NCI-H146 (cell line): ENCODE results near the gene LRRC45.
A peak's percentile ranks its signal among the peaks of the same experiment; 100 is the strongest.
"Not testable (repeated sequence)": the region's sequence is repeated elsewhere in the genome, so short reads cannot be mapped to it uniquely, and the experiment has no call there.

Experiments
- DNase-seq: peaks from one replicate; lab custom pipeline; 2025; lab: John Stamatoyannopoulos, UW

LRRC45 gene

DNA sequence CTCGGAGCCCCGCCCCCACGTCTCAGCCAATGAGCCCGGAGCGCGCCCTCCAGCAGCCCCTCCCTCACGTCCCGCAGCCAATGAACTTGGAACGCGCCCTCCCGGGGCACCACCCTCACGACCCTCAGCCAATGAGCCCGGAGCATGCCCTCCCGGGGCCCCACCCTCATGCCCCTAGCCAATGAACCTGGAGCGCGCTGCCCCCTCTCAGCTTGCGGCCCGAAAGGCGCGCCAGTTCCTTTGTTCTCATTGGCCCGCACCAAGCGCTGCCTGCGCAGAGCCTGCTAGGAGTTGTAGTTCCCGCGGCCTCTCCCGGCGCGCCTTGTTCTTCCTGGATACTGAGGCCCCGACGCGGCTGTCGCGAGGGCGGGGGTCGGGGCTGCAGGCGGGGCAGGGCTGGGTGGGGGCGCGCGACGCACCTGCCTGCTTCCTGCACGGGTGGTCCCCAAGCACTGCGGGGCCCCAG, at the start of gene LRRC45:
Gene LRRC45, plus strand, starts transcription at position 325 of the 466 bp plus-strand sequence. CDS start 339 bp downstream, outside the sequence.
- DNase-seq, result peak; percentile 100

- no peak for DNase-seq
These were observed 49.7 kb upstream of the LRRC45 start for GRCh38 chr17:81973432-81973831.

- peak; percentile 69 for DNase-seq
These were observed 46.5 kb upstream of the LRRC45 start for GRCh38 chr17:81976332-81977210.

DNA sequence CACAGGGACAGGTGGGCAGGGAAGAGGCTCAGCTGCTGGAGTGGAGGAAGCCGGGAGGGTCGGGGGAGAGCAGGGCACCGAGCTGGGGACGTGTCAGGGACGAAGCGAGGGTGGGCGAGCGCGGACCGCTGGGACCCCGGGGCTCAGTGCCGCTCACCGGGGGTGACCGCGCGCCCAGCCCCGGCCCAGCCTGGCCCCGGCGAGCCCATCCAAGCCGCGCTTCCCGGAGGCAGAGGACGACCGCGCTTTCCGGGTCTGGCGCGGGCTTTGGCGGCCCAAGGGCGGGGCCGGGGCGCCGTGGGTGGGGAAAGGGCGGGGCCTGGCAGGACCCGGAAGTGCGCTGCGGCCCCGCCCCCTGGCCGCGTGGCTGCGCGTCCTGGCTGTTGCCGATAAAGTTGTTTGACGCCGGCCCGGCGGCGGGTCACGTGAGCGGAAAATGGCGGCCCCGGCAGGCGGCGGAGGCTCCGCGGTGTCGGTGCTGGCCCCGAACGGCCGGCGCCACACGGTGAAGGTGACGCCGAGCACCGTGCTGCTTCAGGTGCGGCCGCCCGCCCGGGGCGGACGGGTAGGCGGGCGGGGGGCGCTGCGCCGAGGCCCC, 45.8 kb upstream of the LRRC45 start, which contains the start of gene ASPSCR1:
Gene ASPSCR1, plus strand, starts transcription at position 419 of the 598 bp plus-strand sequence. Its CDS starts 18 bp downstream, at position 437.
- DNase-seq, result peak; percentile 84

DNA sequence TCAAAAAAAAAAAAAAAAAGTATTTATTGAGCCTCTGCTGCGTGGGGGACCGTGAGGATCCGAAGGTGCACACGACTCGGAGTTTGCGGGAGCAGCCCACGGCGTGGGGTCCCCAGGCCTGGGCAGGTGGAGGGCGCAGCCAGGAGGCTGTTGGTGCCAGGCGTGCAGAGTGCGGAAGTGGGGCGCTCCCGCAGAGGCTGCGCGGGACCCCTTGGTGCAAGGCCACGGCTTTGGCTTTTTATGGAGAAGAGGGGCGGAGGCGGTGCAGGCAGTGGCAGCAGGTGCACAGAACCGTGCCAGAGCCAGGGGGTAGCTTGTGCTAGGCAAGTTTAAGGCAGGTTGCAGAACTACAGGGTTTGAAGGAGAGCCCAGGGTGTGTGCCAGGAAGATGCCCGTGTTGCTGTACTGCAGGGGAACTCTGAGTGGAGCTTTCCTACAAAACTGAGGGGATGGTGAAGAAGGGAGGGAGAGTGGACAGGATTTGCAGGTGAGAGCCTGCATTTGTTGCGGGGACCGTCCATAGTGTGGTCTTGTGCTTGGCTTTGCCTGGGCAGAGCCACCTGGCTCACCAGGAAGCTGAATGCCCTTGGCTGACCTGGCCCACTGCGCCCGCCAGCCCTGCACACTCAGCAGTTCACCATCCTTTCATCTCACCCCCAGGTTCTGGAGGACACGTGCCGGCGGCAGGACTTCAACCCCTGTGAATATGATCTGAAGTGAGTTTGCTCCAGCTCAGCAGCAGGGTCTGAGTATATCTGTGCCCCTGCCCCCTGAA, 44.4 kb upstream of the LRRC45 start:
- DNase-seq, result no peak

- no peak for DNase-seq
These were observed 43.0 kb upstream of the LRRC45 start for GRCh38 chr17:81980122-81980521.

DNA sequence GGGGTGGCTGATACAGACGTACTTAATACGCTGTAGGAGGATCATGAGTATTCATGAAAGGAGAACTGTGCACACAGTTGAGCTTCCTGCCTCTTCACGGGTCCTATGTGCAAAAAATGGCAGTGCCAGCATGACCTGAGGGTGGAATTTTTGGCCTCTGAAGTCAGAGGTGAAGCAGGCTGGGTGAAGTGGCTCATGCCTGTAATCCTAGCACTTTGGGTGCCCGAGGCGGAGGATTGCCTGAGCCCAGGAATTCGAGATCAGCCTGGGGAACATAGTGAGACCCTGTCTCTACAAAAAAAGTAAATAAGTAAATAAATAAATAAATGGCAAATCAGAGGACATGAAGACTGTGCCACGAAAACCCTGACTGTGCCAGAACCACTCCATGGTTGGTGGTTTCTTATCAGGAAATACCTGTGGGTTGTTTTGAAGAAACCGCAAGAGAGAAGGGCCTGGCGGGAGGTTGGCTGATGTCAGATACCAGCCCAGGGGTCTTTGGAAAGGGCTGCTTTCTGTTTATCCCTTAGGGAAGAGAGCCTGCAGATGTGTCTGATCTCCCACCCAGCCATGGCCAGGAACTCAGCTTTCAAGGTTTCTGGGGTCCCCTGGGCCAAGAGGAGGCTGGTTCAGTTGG, 42.3 kb upstream of the LRRC45 start:
- DNase-seq, result no peak

GRCh38 chr17:81981511-81981910, 41.6 kb upstream of the LRRC45 start:
- DNase-seq, result not testable (repeated sequence)

DNA sequence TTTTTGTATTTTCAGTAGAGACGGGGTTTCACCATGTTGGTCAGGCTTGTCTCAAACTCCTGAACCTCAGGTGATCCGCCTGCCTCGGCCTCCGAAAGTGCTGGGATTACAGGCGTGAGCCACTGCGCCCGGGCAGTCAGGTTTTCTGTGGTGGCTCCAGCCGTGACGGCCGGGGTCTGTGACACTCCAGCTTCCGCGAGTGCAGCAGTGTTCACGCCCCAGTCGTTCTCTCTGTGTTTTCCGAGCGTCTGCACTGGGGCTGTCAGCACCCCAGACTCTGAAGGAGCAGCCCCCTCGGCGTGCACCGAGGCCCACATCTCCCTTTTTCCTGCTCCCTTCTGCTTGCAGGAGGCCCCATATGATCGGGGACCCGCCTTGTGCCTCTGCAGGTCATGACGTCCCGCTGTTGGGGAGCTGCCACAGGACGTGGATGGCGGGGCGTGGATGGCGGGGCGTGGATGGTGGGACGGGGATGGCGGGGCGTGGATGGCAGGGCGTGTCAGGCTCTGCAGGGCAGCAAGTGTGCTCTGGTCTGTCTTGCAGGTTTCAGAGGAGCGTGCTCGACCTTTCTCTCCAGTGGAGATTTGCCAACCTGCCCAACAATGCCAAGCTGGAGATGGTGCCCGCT, 40.0 kb upstream of the LRRC45 start:
- DNase-seq, result no peak

DNA sequence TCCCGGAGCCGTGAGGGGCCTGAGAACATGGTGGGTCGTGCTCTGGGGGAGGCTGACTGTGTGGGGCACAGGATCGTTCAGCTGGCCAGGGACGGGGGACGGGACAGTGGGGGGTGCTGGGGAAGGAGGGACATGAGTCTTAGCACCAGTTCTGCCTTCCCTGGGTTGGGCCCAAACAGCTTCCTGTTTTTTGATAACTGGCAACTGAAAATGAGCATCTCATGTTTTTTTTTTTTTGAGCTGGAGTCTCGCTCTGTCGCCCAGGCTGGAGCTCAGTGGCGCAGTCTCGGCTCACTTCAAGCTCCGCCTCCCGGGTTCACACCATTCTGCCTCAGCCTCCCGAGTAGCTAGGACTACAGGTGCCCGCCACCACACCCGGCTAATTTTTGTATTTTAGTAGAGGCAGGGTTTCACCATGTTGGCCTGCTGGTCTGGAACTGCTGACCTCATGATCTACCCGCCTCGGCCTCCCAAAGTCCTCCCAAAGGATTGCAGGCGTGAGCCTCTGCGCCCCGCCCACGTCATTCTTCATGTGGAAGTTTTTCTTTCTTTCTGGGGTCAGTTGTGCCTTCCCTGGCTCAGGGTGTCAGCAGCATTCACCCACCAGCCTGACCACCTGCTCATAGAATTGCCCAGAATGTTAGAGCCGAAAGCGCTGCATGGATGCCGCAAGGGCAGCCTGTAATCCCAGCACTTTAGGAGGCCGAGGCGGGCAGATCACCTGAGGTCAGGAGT, 39.3 kb upstream of the LRRC45 start:
- no peak for DNase-seq

DNA sequence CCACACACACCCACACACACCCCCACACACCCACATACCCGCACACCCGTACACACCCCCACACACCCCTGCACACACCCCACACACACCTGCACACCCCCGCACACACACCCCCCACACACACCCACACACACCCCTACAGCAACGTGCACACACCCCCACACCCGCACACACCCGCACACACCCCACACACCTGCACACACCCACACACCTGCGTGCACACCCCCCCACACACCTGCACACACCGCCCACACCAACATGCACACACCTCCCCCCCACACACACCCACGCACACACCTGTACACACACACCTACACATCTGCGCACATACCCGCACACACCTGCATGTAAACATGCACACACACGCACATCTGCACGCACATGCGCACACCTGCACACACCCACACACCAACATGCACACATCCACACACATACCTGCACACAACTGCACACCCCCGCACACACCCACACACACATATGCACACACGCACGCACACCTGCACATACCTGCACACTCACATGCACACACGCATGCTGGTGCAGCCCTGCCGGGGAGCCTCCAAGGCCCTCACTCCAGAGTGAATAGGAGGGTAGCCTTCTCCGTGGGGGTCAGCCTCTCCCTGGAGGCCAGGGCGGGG, 38.2 kb upstream of the LRRC45 start:
- DNase-seq, result no peak

GRCh38 chr17:81986606-81987005, 36.5 kb upstream of the LRRC45 start:
- DNase-seq, result no peak

DNA sequence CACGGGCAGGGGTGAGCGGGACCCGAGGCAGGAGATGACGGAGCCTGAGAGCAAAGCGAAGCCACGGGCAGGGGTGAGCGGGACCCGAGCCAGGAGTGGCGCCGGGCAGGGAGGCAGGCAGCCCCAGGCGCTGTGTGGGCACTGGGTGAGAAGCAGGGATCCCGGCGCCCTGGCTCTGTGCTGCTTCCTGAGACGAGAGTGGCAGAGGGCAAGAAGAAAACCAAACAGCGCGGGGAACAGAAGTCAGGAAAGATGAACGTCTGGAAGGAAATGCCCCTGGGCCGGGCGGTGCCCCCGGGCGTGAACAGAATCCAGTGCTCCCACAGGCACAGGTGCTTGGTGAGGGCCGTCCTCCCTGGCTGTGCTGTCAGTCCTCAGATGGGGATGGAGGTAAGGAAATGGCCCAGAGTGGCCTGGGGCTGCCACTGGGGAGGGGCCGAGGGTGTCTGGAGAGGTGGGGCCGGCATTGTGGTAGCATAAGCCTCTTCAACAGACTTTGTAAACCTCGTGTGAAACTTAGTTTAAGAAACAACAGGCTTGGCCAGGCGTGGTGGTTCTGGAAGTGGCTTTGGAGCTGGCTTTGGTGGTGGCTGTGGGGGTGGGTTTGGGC, 35.8 kb upstream of the LRRC45 start:
- DNase-seq, result no peak

GRCh38 chr17:81990836-81991683, 32.0 kb upstream of the LRRC45 start:
- DNase-seq, result no peak

DNA sequence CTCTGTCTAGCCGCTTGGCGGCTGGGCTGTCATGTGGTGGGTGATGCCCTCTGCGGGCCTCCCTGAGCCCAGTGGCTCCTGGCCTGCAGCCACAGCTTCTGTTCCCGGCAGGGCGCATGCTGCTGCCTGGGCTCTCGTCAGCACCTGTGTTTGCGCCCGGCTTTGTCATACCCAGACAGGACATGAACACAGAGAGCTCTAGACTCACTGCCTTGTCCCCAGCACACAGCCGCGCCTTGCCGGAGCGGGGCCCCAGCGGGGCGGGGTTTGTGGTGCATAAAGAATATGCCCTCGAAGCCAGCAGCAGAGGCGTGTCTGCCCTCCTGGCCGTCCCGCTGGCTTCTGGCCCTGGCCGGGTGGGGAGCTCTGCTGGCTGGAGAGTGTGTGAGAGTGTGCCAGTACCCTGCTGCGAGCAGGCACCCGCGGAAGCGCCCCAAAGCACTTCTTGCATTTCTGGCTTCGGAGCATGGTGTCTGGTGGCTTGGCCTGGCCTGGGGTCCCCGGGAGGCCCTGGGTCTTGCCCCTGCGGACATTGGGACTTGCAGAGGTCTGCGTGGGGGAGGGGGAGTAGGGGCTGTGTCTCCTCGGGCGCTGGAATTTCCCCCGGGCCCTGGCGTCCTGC, 31.3 kb upstream of the LRRC45 start:
- DNase-seq, result no peak

GRCh38 chr17:81992306-81993102, 30.6 kb upstream of the LRRC45 start:
- no peak for DNase-seq
